Measurements from ENCODE around the gene MTFR2. TPM values are rescaled to one million over a fixed set of nuclear protein-coding genes. Genes with fewer than 3 reads are reported as not detected.

Gene MTFR2
- total RNA-seq, 1 donor: 4.3 TPM

GRCh38 chr6:136288566-136289326 is 38.6 kb upstream of the MTFR2 start:
- DNase-seq (ENCODE audit: low read depth): peak; percentile 93
- peak overlapping the region; percentile 86 for H3K4me3 ChIP-seq (ENCODE audit: low read depth, low read length)
- TF ChIP-seq CTCF (IDR thresholded peaks at IDR 0.05; ENCODE audit: insufficient read depth, low read depth, low read length): peak; percentile 29

GRCh38 chr6:136284909-136285308 is 34.8 kb upstream of the MTFR2 start:
- no peak overlapping the region for H3K4me3 ChIP-seq (ENCODE audit: low read depth, low read length)
- peak; percentile 68 for DNase-seq (ENCODE audit: low read depth)
- no peak for TF ChIP-seq CTCF (IDR thresholded peaks at IDR 0.05; ENCODE audit: insufficient read depth, low read depth, low read length)

DNA sequence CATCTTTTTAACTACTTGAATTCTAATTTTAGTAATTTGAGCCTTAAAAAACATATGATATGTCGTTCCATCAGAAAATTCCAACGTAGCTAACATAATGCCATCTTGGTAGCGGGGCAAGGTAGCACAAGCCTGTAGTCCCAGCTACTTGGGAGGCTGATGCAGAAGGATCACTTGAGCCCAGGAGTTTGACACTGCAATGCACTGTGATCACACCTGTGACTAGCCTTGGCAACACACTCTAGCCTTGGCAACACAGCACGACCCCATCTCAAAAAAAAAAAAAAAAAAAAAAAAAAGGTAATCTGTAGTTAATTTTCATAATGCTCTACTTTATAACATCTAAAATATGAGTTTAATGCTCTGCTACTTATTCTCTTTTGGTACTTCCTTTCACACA is 32.8 kb upstream of the MTFR2 start:
- TF ChIP-seq CTCF (IDR thresholded peaks at IDR 0.05; ENCODE audit: insufficient read depth, low read depth, low read length): no peak
- no peak overlapping the region for H3K4me3 ChIP-seq (ENCODE audit: low read depth, low read length)
- DNase-seq (ENCODE audit: low read depth): no peak

DNA sequence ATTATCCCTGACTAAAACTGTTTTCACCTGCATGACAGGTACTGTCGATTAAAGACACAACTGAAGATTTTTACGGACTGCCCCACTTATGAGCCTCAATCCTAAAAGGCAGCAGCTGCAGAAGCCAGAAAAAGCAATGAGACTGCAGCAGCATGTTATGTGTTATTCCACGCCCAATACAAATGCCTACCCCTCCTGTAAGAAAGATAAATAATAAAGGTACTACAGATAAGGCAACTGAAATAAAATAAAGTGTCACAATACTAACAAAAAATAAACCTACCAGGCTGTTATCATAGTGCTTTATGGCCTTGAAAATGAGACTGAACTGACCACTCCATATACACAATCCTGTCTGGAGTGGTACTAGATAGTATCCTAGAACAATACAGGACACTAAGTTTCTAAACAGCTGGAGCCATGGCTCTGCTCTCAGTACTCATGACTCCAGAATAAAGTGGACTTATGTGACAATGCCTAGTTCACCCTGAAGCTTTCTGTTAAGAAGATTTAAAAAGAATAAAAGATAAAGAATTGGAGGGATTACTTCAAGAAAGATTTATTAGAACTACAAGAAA is 30.0 kb upstream of the MTFR2 start:
- no peak for TF ChIP-seq CTCF (IDR thresholded peaks at IDR 0.05; ENCODE audit: insufficient read depth, low read depth, low read length)
- DNase-seq (ENCODE audit: low read depth): no peak
- H3K4me3 ChIP-seq (ENCODE audit: low read depth, low read length): no peak overlapping the region

DNA sequence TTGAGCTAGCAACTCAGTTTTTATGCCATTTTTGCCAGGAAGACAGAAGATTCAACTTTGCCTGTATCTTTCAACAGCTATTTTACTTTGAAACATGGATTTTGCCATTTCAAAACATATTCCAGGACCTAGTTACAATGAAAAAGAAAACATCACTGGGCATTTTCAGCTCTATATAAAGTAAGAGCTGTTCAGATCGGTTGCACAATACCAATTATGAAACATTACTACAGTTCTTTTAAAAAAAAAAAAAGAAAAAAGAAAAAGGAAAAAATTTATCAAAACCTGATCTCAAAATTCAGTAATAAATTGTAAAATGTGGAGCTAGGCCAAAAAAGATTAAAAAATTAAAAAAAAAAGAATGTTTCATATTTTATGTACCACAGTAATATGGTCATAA is 24.0 kb upstream of the MTFR2 start:
- DNase-seq (ENCODE audit: low read depth): no peak
- no peak overlapping the region for H3K4me3 ChIP-seq (ENCODE audit: low read depth, low read length)
- TF ChIP-seq CTCF (IDR thresholded peaks at IDR 0.05; ENCODE audit: insufficient read depth, low read depth, low read length): no peak

DNA sequence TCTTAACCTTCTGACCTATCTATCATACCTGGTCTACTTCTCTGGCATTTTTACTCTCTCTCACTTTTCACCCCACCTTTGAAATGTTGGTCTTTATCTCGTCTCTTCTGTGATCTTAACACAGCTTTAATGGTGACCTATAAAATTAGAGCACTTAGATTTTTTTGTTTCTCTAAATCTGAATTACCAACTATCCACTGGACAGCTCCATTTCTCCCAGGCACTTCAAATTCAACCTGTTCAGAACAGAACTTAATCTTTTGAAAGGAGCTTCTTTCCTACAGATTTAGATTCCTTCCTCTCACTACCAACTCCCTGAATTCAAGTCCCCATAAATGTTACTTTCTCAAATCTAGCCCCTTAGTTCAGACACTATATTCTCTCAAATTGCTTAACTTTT is 15.0 kb upstream of the MTFR2 start:
- DNase-seq (ENCODE audit: low read depth): no peak
- no peak overlapping the region for H3K4me3 ChIP-seq (ENCODE audit: low read depth, low read length)
- TF ChIP-seq CTCF (IDR thresholded peaks at IDR 0.05; ENCODE audit: insufficient read depth, low read depth, low read length): no peak
